T-helper 1 cell (primary cell): Measurements from ENCODE around the gene ENPP5.
A peak's percentile ranks its signal among the peaks of the same experiment; 100 is the strongest.
"Not testable (repeated sequence)": the region's sequence is repeated elsewhere in the genome, so short reads cannot be mapped to it uniquely, and the experiment has no call there.

ENCODE experiments used
- DNase-seq, 5 donors: peaks; one replicate each; pipeline ENCODE4 v3.0.0-alpha.2; 2012 to 2020

The ENPP5 gene

GRCh38 chr6:46172176-46172575, 1.4 kb upstream of the ENPP5 start:
- DNase-seq: no peak

GRCh38 chr6:46160102-46160501, 10.7 kb downstream of the ENPP5 start:
- DNase-seq: no peak

- no peak for DNase-seq
Observed at GRCh38 chr6:46159229-46159628, 11.6 kb downstream of the ENPP5 start.

GRCh38 chr6:46156701-46157100, 14.1 kb downstream of the ENPP5 start:
- no peak for DNase-seq

GRCh38 chr6:46149066-46149465, 21.7 kb downstream of the ENPP5 start:
- DNase-seq: not testable (repeated sequence)

GRCh38 chr6:46144270-46144669, 26.5 kb downstream of the ENPP5 start:
- DNase-seq: no peak

- DNase-seq: no peak
Observed at GRCh38 chr6:46138281-46138680, 32.5 kb downstream of the ENPP5 start.

GRCh38 chr6:46137387-46137786, 33.4 kb downstream of the ENPP5 start:
- no peak for DNase-seq

GRCh38 chr6:46136831-46137230, 33.9 kb downstream of the ENPP5 start:
- DNase-seq: no peak

- no peak for DNase-seq
Observed at GRCh38 chr6:46135176-46135575, 35.6 kb downstream of the ENPP5 start.

GRCh38 chr6:46134216-46134615, 36.6 kb downstream of the ENPP5 start:
- no peak for DNase-seq

- not testable (repeated sequence) for DNase-seq
Observed at GRCh38 chr6:46131291-46131690, 39.5 kb downstream of the ENPP5 start.

GRCh38 chr6:46130666-46131065, 40.1 kb downstream of the ENPP5 start:
- DNase-seq: no peak

GRCh38 chr6:46129629-46130511, 40.9 kb downstream of the ENPP5 start, which contains the start of gene ENPP4:
Gene ENPP4, plus strand, starts transcription at chr6:46129989. Its CDS starts 9,595 bp downstream, at chr6:46139584.
- peak; percentile 82 to 96 (median 86) for DNase-seq

- no peak for DNase-seq
Observed at GRCh38 chr6:46129291-46129628, 41.5 kb downstream of the ENPP5 start.

- DNase-seq: no peak
Observed at GRCh38 chr6:46128476-46128875, 42.3 kb downstream of the ENPP5 start.

GRCh38 chr6:46119679-46120078, 51.1 kb downstream of the ENPP5 start:
- DNase-seq: not testable (repeated sequence)

- no peak for DNase-seq
Observed at GRCh38 chr6:46118836-46119235, 51.9 kb downstream of the ENPP5 start.

GRCh38 chr6:46118157-46118556, 52.6 kb downstream of the ENPP5 start:
- DNase-seq: no peak

GRCh38 chr6:46116289-46116688, 54.5 kb downstream of the ENPP5 start:
- DNase-seq: no peak

- no peak for DNase-seq
Observed at GRCh38 chr6:46115634-46116033, 55.1 kb downstream of the ENPP5 start.

GRCh38 chr6:46113370-46113769, 57.4 kb downstream of the ENPP5 start:
- DNase-seq: no peak
